Activated CD4-positive, alpha-beta T cell treated with anti-CD3 and anti-CD28 coated beads for 36 hours (primary cell): Measurements from ENCODE around the gene ENTPD2. TPM values are rescaled to one million over a fixed set of nuclear protein-coding genes. Genes with fewer than 3 reads are reported as not detected.

Experiments used
- ATAC-seq: fragments of 200-7000 bp; cut with Tn5 transposase; one replicate; pipeline ENCODE4 v1.10.0; 2021; ENCODE audit warnings: mild to moderate bottlenecking, moderate library complexity
- CTCF ChIA-PET: fragments of 350-600 bp; sonication (Branson Sonifier 250); formaldehyde crosslinking; loops from one replicate; lab custom pipeline; 2021; ENCODE audit warnings: antibody characterized with exemption; lab: Charles Lee
- POLR2A ChIA-PET: fragments of 350-600 bp; sonication (Branson Sonifier 250); formaldehyde crosslinking; loops from one replicate; lab custom pipeline; 2021; ENCODE audit warnings: antibody characterized with exemption, inconsistent platforms; lab: Charles Lee
- DNase-seq: peaks from one replicate; pipeline ENCODE4 v3.0.0-alpha.2; 2020
- H3K27ac Mint-ChIP-seq: one replicate; pipeline ENCODE4 v1.8.0; 2021; ENCODE audit warnings: mixed read lengths
- H3K27me3 Mint-ChIP-seq: one replicate; pipeline ENCODE4 v1.8.0; 2021; ENCODE audit warnings: mixed read lengths
- H3K36me3 Mint-ChIP-seq: one replicate; pipeline ENCODE4 v1.8.0; 2021; ENCODE audit warnings: low read depth, mixed read lengths
- H3K4me1 Mint-ChIP-seq: one replicate; pipeline ENCODE4 v1.8.0; 2021; ENCODE audit warnings: mixed read lengths
- H3K4me3 Mint-ChIP-seq: one replicate; pipeline ENCODE4 v1.8.0; 2021; ENCODE audit warnings: mild to moderate bottlenecking, moderate library complexity, mixed read lengths
- H3K9me3 Mint-ChIP-seq: one replicate; pipeline ENCODE4 v1.8.0; 2021; ENCODE audit warnings: low read depth, mixed read lengths
- intact Hi-C, 2 experiments: fragments of 100-400 bp; cut with DNase I in 1 of 2; cut with micrococcal nuclease in 1 of 2; formaldehyde crosslinking; loops; one replicate each; pipeline versions ENCODE4 v1.14.2 to v1.15.1; 2022 to 2024; cut with DNase I, micrococcal nuclease
- total RNA-seq, 2 experiments: library from RNA; stranded (reverse); gene quantifications; one replicate each; pipeline ENCODE4 v1.2.3, GENCODE V29; 2021

Gene ENTPD2
- total RNA-seq, 2 experiments from 2014 or later, result 0.19 TPM; not detected in 1

GRCh38 chr9:137029058-137029936 lies 24.6 kb downstream of the ENTPD2 start:
- POLR2A ChIA-PET, result interaction anchor here (1.0 to 1.4 kb wide), 2 partner anchors 37 to 187 kb away, joined by 3 read pairs; partner anchors contain the start of genes AJM1 and PAXX
- H3K36me3 Mint-ChIP-seq, result no peaks in the 10 kb centered on the region
- H3K9me3 Mint-ChIP-seq, result no peaks in the 10 kb centered on the region
- no peaks in the 10 kb centered on the region for H3K27me3 Mint-ChIP-seq
- peaks cover 46% of the 10 kb centered on the region for H3K4me1 Mint-ChIP-seq
- peak overlapping the region; percentile 42 for H3K27ac Mint-ChIP-seq
- peak; percentile 88 for DNase-seq
- peak overlapping the region; percentile 60 for H3K4me3 Mint-ChIP-seq
- peak; percentile 52 for ATAC-seq
- CTCF ChIA-PET, result interaction anchor here (0.5 to 4.7 kb wide), 41 partner anchors 8 to 331 kb away, joined by 3 to 26 read pairs (median 4); partner anchors contain the start of genes AJM1, CLIC3, DPP7 and LCN12
- intact Hi-C loops, result loop anchor here (1.0 to 5.0 kb wide), 3 partner anchors 38 to 194 kb away; partner anchors contain the start of gene RNF208 (in 1 of the 2)

DNA sequence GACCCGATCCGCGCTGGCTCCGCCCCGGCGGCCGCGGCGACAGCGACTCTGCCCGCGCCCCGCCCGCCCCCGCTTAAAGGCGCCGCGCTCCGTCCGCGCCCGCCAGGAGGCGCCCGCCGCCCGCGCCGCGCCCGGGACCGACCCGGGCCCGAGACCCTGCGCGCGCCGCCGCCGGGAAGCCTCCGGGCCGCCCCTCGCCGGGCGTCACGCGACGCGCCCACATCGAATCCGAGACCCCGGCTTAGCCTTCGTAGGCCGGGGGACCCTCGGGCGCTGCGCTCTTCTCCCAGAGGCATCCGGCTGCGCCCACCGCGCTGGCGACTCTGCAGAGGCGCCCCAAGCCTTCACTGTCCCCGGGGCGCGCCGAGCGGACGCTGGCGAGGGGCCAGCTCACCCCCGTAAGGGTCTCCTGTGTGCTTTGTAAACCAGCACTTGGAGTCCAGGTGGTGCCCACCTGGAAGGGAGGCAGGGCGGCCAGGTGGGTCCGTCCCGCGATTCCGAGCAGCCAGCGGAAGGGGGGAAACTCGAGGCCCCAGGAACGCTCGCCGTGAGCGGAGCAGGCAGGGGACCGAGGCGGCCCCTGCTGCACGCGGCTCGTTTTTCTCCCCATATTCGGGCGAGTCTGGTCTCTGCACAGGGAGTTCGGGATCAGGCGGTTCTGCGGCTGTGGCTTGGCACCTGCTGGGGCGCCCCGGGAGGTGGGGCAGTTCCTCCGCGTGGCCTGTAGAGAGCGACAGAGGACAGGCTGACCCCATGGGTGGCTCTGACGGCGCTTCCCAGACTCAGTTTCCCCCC lies 25.4 kb downstream of the ENTPD2 start:
- H3K9me3 Mint-ChIP-seq, result no peaks in the 10 kb centered on the region
- intact Hi-C loops, result loop anchor here (1.0 to 5.0 kb wide), 9 partner anchors 18 to 194 kb away; partner anchors contain the start of genes FBXW5 (in 1 of the 2), MAN1B1 (in 1 of the 2), NPDC1 (in 1 of the 2) and PHPT1 (in 1 of the 2)
- POLR2A ChIA-PET, result interaction anchor here (1.0 kb wide), 1 partner anchor 186 kb away, joined by 3 read pairs; the partner anchor contains the start of gene AJM1
- H3K36me3 Mint-ChIP-seq, result no peaks in the 10 kb centered on the region
- ATAC-seq (peak; percentile 51), DNase-seq (peak; percentile 84)
- peaks cover 42% of the 10 kb centered on the region for H3K4me1 Mint-ChIP-seq
- CTCF ChIA-PET, result interaction anchor here (0.5 to 4.7 kb wide), 37 partner anchors 10 to 1039 kb away, joined by 3 to 26 read pairs (median 4); partner anchors contain the start of genes AJM1, CLIC3, DPP7 and LCN12
- H3K4me3 Mint-ChIP-seq, result peak overlapping the region; percentile 60
- H3K27me3 Mint-ChIP-seq, result no peaks in the 10 kb centered on the region
- H3K27ac Mint-ChIP-seq, result peak overlapping the region; percentile 42

DNA sequence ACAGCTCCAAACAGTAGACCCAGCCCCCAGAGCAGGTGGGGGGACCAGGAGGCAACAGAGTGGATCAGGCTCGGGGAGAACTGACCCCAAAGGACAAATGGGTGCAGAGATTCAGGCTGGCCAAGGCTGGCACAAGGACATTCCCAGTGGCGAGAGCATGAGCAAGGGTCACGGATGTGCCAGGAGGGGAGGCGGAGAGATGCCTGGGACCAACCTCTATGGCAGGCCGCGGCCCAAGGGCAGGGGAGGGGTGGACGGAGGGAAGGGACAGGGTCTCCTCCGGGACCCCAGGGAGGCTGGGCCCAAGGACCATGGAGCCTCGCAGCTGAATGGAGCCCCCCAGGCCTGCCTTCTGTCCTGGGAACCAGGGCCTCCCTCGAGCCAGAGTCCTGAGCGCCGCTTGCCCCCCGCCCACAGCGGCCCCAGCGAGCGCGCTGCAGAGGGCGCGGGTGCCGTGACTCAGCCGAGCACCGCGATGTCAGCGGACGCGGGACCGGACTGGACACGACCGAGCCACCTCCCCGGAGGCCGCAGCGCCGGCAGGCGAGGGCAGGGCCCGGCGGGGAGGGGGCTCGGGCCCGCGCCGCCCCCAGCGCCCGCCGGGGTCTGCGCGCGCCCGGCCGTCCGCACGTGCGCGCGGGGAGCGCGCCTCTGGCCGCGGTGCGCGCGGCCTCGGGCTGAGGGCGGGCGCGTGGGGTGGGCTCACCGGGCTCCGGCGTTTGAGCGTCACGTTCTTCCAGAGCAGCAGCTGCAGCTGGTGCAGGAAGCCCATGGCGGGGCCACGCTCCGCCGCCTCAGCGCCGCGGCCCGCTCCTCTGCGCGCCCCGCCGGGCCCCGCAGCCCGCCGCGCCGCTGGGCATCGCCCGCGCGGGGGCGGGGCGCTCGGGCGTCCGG lies 26.2 kb downstream of the ENTPD2 start, which contains the start of gene ABCA2:
Gene ABCA2 (minus strand): TSS at position 869 of the 894 bp plus-strand sequence. CDS start 97 bp downstream, at position 772.
- ChIA-PET CTCF (interaction anchor here (0.6 to 4.7 kb wide), 9 partner anchors 8 to 1039 kb away, joined by 3 to 26 read pairs (median 4); partner anchors contain the start of genes MAN1B1 and NPDC1), POLR2A (interaction anchor here (1.0 kb wide), 1 partner anchor 160 kb away, joined by 3 read pairs; no protein-coding TSS in a partner anchor)
- Mint-ChIP-seq H3K9me3 (no peaks in the 10 kb centered on the region), H3K27ac (peak within 1 kb of the TSS; percentile 42), H3K4me3 (peak within 1 kb of the TSS; percentile 68), H3K36me3 (no peaks in the 10 kb centered on the region), H3K4me1 (peaks cover 38% of the 10 kb centered on the region), H3K27me3 (no peaks in the 10 kb centered on the region)
- intact Hi-C loops, result loop anchor here (1.0 to 5.0 kb wide), 8 partner anchors 19 to 195 kb away; partner anchors contain the start of genes FBXW5 (in 1 of the 2), MAN1B1 (in 1 of the 2), NPDC1 (in 1 of the 2) and PHPT1 (in 1 of the 2)
- DNase-seq (no peak), ATAC-seq (no peak)

DNA sequence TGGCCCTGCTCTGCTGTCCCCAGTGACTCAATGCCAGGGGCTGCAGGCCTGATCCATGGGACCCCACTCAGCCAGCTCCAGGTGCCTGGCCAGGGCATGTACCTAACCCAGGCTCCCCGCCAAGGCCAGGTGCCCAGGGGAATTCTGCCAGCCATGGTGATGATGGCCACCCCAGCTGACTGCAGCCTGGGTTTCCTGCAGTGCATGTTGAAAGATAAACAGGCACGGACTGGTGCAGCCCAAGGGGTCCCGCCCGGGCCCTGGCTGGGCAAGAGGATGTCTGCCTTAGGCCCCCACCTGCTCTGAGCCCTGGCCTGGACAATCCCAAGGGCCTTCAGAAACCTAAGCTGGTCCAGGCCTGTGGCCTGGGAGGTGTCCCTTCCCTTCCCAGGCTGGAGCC lies 27.0 kb downstream of the ENTPD2 start:
- Mint-ChIP-seq H3K36me3 (no peaks in the 10 kb centered on the region), H3K27me3 (no peaks in the 10 kb centered on the region), H3K27ac (no peak overlapping the region), H3K4me1 (peaks cover 31% of the 10 kb centered on the region), H3K4me3 (peak overlapping the region; percentile 68), H3K9me3 (no peaks in the 10 kb centered on the region)
- ChIA-PET CTCF (interaction anchor here (0.9 to 2.4 kb wide), 6 partner anchors 8 to 233 kb away, joined by 3 to 10 read pairs (median 4); partner anchors contain the start of genes NPDC1 and SAPCD2), POLR2A (interaction anchor here (1.0 kb wide), 1 partner anchor 161 kb away, joined by 3 read pairs; no protein-coding TSS in a partner anchor)
- intact Hi-C loops, result loop anchor here in 1 of 2 experiments (5.0 kb wide), 1 partner anchor 40 kb away; no protein-coding TSS in a partner anchor
- ATAC-seq (no peak), DNase-seq (no peak)

GRCh38 chr9:137026384-137026783 lies 27.5 kb downstream of the ENTPD2 start:
- ChIA-PET POLR2A (no interaction called here), CTCF (interaction anchor here (1.0 to 2.5 kb wide), 6 partner anchors 9 to 233 kb away, joined by 3 to 10 read pairs (median 4); partner anchors contain the start of genes NPDC1 and SAPCD2)
- DNase-seq (no peak), ATAC-seq (no peak)
- peaks cover 29% of the 10 kb centered on the region for H3K4me1 Mint-ChIP-seq
- no peaks in the 10 kb centered on the region for H3K36me3 Mint-ChIP-seq
- no peak overlapping the region for H3K27ac Mint-ChIP-seq
- no peaks in the 10 kb centered on the region for H3K27me3 Mint-ChIP-seq
- H3K9me3 Mint-ChIP-seq, result no peaks in the 10 kb centered on the region
- intact Hi-C loops, result loop anchor here in 1 of 2 experiments (5.0 kb wide), 1 partner anchor 41 kb away; no protein-coding TSS in a partner anchor
- no peak overlapping the region for H3K4me3 Mint-ChIP-seq

- DNase-seq (no peak), ATAC-seq (no peak)
- Mint-ChIP-seq H3K27ac (no peak overlapping the region), H3K4me1 (peaks cover 23% of the 10 kb centered on the region), H3K9me3 (no peaks in the 10 kb centered on the region), H3K4me3 (no peak overlapping the region), H3K36me3 (no peaks in the 10 kb centered on the region), H3K27me3 (no peaks in the 10 kb centered on the region)
- CTCF ChIA-PET, result interaction anchor here (2.4 to 2.5 kb wide), 2 partner anchors 10 to 21 kb away, joined by 9 to 10 read pairs; partner anchors contain the start of gene NPDC1
- intact Hi-C loops, result loop anchor here in 1 of 2 experiments (5.0 kb wide), 1 partner anchor 42 kb away; no protein-coding TSS in a partner anchor
- POLR2A ChIA-PET, result no interaction called here
These were observed 28.3 kb downstream of the ENTPD2 start for GRCh38 chr9:137025517-137025966.

DNA sequence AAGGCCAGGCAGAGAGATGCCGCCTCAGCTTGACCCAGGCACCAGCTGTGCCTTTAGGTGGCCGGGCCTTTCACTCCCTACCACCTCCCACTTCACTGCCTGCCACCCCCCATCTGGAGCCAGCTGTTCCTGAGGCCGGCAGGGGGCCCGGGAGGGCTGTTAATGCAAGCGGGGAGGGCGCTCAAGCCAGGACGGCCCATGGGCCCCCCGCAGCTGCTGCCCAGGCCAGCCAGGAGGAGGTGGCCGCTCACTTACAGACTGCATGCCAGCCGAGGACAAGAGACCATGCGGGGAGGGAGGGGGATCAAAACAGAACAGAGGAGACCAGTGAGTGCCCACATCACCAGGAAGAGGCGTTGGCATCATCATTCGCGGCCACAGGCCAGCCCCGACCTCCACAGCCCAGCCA lies 30.3 kb downstream of the ENTPD2 start:
- ChIA-PET CTCF (interaction anchor here (0.5 to 1.7 kb wide), 3 partner anchors 8 to 293 kb away, joined by 3 to 4 read pairs (median 3); partner anchors contain the start of genes FUT7 and PAXX), POLR2A (no interaction called here)
- peaks cover 6% of the 10 kb centered on the region for H3K4me1 Mint-ChIP-seq
- no peak for ATAC-seq
- intact Hi-C loops, result loop anchor here in 1 of 2 experiments (5.0 kb wide), 1 partner anchor 231 kb away; the partner anchor contains the start of gene TMEM141
- H3K4me3 Mint-ChIP-seq, result no peak overlapping the region
- DNase-seq, result no peak
- no peaks in the 10 kb centered on the region for H3K27me3 Mint-ChIP-seq
- no peaks in the 10 kb centered on the region for H3K9me3 Mint-ChIP-seq
- no peaks in the 10 kb centered on the region for H3K36me3 Mint-ChIP-seq
- H3K27ac Mint-ChIP-seq, result no peak overlapping the region

DNA sequence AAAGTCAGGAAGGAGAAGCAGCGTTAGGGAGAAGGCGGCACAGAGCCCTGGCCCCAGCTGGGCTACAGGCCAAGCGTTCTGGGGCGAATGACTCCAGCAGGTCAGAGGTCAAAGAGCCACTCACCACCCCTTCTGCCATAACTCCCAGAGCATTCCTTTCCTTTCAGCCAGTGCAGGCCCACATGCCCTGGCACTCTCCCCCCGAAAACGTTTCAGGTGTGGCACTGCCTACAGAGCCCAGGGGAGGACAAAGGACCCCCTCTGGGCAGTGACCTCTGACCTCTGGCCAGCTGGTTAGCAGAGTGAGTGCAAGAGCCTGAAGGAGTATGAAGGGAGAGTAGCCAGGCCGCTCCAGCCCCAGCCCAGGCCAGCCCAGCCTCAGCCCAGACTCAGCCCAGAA lies 30.7 kb downstream of the ENTPD2 start:
- H3K36me3 Mint-ChIP-seq, result no peaks in the 10 kb centered on the region
- no peak overlapping the region for H3K27ac Mint-ChIP-seq
- H3K27me3 Mint-ChIP-seq, result no peaks in the 10 kb centered on the region
- ATAC-seq, result no peak
- ChIA-PET POLR2A (no interaction called here), CTCF (interaction anchor here (0.5 to 1.7 kb wide), 3 partner anchors 9 to 293 kb away, joined by 3 to 4 read pairs (median 3); partner anchors contain the start of genes FUT7 and PAXX)
- peaks cover 6% of the 10 kb centered on the region for H3K4me1 Mint-ChIP-seq
- no peak overlapping the region for H3K4me3 Mint-ChIP-seq
- DNase-seq, result no peak
- intact Hi-C loops, result loop anchor here in 1 of 2 experiments (5.0 kb wide), 1 partner anchor 231 kb away; the partner anchor contains the start of gene TMEM141
- no peaks in the 10 kb centered on the region for H3K9me3 Mint-ChIP-seq

DNA sequence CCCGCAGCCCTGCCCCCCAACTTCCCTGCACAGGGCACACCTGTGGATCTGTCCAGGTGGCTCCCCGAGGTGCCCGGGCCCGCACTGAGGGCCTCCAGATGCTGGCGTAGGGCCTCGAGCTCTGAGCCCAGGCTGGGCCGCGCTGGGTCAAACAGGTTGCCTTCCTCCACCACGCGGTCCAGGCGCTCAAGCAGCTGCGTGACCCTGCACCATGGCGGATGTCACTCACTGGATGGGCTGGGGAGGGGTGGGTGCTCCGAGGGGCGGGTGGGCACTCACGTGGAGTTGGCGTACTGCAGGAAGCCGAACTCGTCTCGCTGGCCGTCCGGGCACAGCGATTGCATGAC lies 31.2 kb downstream of the ENTPD2 start:
- intact Hi-C loops, result loop anchor here (1.0 to 5.0 kb wide), 8 partner anchors 30 to 539 kb away; partner anchors contain the start of genes TMEM141 (in 2 of the 2), FBXW5 (in 1 of the 2), PAXX (in 1 of the 2) and SEC16A (in 1 of the 2)
- Mint-ChIP-seq H3K36me3 (no peaks in the 10 kb centered on the region), H3K27me3 (no peaks in the 10 kb centered on the region), H3K9me3 (no peaks in the 10 kb centered on the region), H3K4me3 (no peak overlapping the region), H3K27ac (no peak overlapping the region), H3K4me1 (peaks cover 6% of the 10 kb centered on the region)
- DNase-seq, result no peak
- no peak for ATAC-seq
- POLR2A ChIA-PET, result no interaction called here
- CTCF ChIA-PET, result interaction anchor here (0.6 to 1.7 kb wide), 3 partner anchors 9 to 180 kb away, joined by 4 to 5 read pairs (median 4); partner anchors contain the start of genes AJM1 and FUT7
